GM18505 (cell line): ENCODE measurements around the gene GAREM1.
"Not testable (repeated sequence)": the region's sequence is repeated elsewhere in the genome, so short reads cannot be mapped to it uniquely, and the experiment has no call there.

Source experiments
- ATAC-seq: cut with Tn5 transposase; IDR thresholded peaks from one replicate; pipeline ENCODE4 v1.9.1; 2021; ENCODE audit not compliant: unreplicated experiment
- POLR2A ChIP-seq: IDR thresholded peaks from 4 replicates; pipeline ENCODE4 v1.6.1; 2011; ENCODE audit warnings: borderline replicate concordance; ENCODE audit not compliant: insufficient read depth, insufficient read length; ENCODE audit errors: extremely low read depth

GAREM1 gene

GRCh38 chr18:32360682-32361345 is 109.9 kb downstream of the GAREM1 start:
- no peak for ATAC-seq
- no peak for TF ChIP-seq POLR2A

- TF ChIP-seq POLR2A, result no peak
Observed at GRCh38 chr18:32358529-32358928, 112.2 kb downstream of the GAREM1 start.

GRCh38 chr18:32358075-32358474 is 112.6 kb downstream of the GAREM1 start:
- ATAC-seq, result no peak

More at GRCh38 chr18:32358529-32358928, 112.2 kb downstream of the GAREM1 start:
- ATAC-seq, result no peak

GRCh38 chr18:32355896-32356295 is 114.8 kb downstream of the GAREM1 start:
- no peak for TF ChIP-seq POLR2A
- no peak for ATAC-seq

More at GRCh38 chr18:32358075-32358474, 112.6 kb downstream of the GAREM1 start:
- no peak for TF ChIP-seq POLR2A

GRCh38 chr18:32354518-32354917 is 116.2 kb downstream of the GAREM1 start:
- no peak for TF ChIP-seq POLR2A
- no peak for ATAC-seq

GRCh38 chr18:32353257-32353656 is 117.4 kb downstream of the GAREM1 start:
- ATAC-seq, result no peak
- no peak for TF ChIP-seq POLR2A

GRCh38 chr18:32351032-32351431 is 119.7 kb downstream of the GAREM1 start:
- no peak for ATAC-seq
- no peak for TF ChIP-seq POLR2A

- no peak for TF ChIP-seq POLR2A
- no peak for ATAC-seq
Observed at GRCh38 chr18:32349728-32350395, 120.8 kb downstream of the GAREM1 start.

GRCh38 chr18:32346671-32347070 is 124.0 kb downstream of the GAREM1 start:
- no peak for TF ChIP-seq POLR2A
- no peak for ATAC-seq

GRCh38 chr18:32343634-32344033 is 127.0 kb downstream of the GAREM1 start:
- no peak for ATAC-seq
- no peak for TF ChIP-seq POLR2A

- not testable (repeated sequence) for ATAC-seq
Observed at GRCh38 chr18:32341112-32341511, 129.6 kb downstream of the GAREM1 start.

GRCh38 chr18:32339045-32339444 is 131.6 kb downstream of the GAREM1 start:
- no peak for ATAC-seq

GRCh38 chr18:32337821-32338220 is 132.9 kb downstream of the GAREM1 start:
- TF ChIP-seq POLR2A, result no peak
- no peak for ATAC-seq

More at GRCh38 chr18:32339045-32339444, 131.6 kb downstream of the GAREM1 start:
- no peak for TF ChIP-seq POLR2A

- ATAC-seq, result no peak
- TF ChIP-seq POLR2A, result no peak
Observed at GRCh38 chr18:32337347-32337746, 133.3 kb downstream of the GAREM1 start.
